Activated B cell treated with CpG ODN at 0.5 μM for 24 hours (primary cell): Measurements from ENCODE around the gene LDLRAD4. TPM values are rescaled to one million over a fixed set of nuclear protein-coding genes. Genes with fewer than 3 reads are reported as not detected.

Source experiments
- ATAC-seq: fragments of 200-7000 bp; cut with Tn5 transposase; one replicate; pipeline ENCODE4 v1.10.0; 2021; ENCODE audit warnings: low read depth, mild to moderate bottlenecking, moderate library complexity
- CTCF ChIA-PET: fragments of 350-600 bp; sonication (Branson Sonifier 250); formaldehyde crosslinking; loops from one replicate; lab custom pipeline; 2021; ENCODE audit warnings: antibody characterized with exemption; lab: Charles Lee
- POLR2A ChIA-PET: fragments of 350-600 bp; sonication (Branson Sonifier 250); formaldehyde crosslinking; loops from one replicate; lab custom pipeline; 2021; ENCODE audit warnings: antibody characterized with exemption; lab: Charles Lee
- DNase-seq: peaks from one replicate; pipeline ENCODE4 v3.0.0; 2022
- H3K27ac Mint-ChIP-seq: one replicate; pipeline ENCODE4 v1.8.0; 2020; ENCODE audit warnings: mixed read lengths
- H3K27me3 Mint-ChIP-seq: one replicate; pipeline ENCODE4 v1.8.0; 2021; ENCODE audit warnings: mixed read lengths
- H3K36me3 Mint-ChIP-seq: one replicate; pipeline ENCODE4 v1.8.0; 2021; ENCODE audit warnings: low read depth, mixed read lengths
- H3K4me1 Mint-ChIP-seq: one replicate; pipeline ENCODE4 v1.8.0; 2021; ENCODE audit warnings: mixed read lengths
- H3K4me3 Mint-ChIP-seq: one replicate; pipeline ENCODE4 v1.8.0; 2020; ENCODE audit warnings: mild to moderate bottlenecking, mixed read lengths
- H3K9me3 Mint-ChIP-seq: one replicate; pipeline ENCODE4 v1.8.0; 2020; ENCODE audit warnings: mixed read lengths
- CTCF ChIP-seq: fragments of 200-600 bp; IDR thresholded peaks from one replicate; pipeline ENCODE4 v1.8.0; 2022; ENCODE audit warnings: antibody characterized with exemption, mild to moderate bottlenecking
- intact Hi-C: fragments of 100-400 bp; cut with micrococcal nuclease; formaldehyde crosslinking; loops from one replicate; pipeline ENCODE4 v1.15.1; 2024
- total RNA-seq: library from RNA; stranded (reverse); gene quantifications from 2 replicates; pipeline ENCODE4 v1.2.3, GENCODE V29; 2022

The LDLRAD4 gene
- total RNA-seq, 1 donor from 2014 or later, result 66.9 TPM

GRCh38 chr18:13380691-13381070 is 162.1 kb downstream of the LDLRAD4 start:
- Mint-ChIP-seq H3K36me3 (no peaks in the 10 kb centered on the region), H3K4me1 (peaks cover 33% of the 10 kb centered on the region), H3K9me3 (no peaks in the 10 kb centered on the region), H3K27ac (no peak overlapping the region), H3K4me3 (no peak overlapping the region), H3K27me3 (no peaks in the 10 kb centered on the region)
- DNase-seq (no peak), ATAC-seq (no peak)
- TF ChIP-seq CTCF, result no peak
- CTCF ChIA-PET, result no interaction called here
- POLR2A ChIA-PET, result no interaction called here
- intact Hi-C loops, result loop anchor here (5.0 kb wide), 2 partner anchors 57 to 163 kb away; partner anchors contain the start of gene LDLRAD4

- Mint-ChIP-seq H3K36me3 (no peaks in the 10 kb centered on the region), H3K4me3 (peak overlapping the region; percentile 82), H3K27me3 (no peaks in the 10 kb centered on the region), H3K27ac (peak overlapping the region; percentile 87), H3K9me3 (no peaks in the 10 kb centered on the region), H3K4me1 (peaks cover 29% of the 10 kb centered on the region)
- POLR2A ChIA-PET, result no interaction called here
- ATAC-seq (no peak), DNase-seq (no peak)
- intact Hi-C loops, result loop anchor here (5.0 kb wide), 2 partner anchors 56 to 164 kb away; partner anchors contain the start of gene LDLRAD4
- CTCF ChIA-PET, result no interaction called here
- TF ChIP-seq CTCF, result no peak
These were observed 162.8 kb downstream of the LDLRAD4 start for GRCh38 chr18:13381331-13381730.

- DNase-seq (no peak), ATAC-seq (peak; percentile 79)
- ChIA-PET CTCF (no interaction called here), POLR2A (no interaction called here)
- Mint-ChIP-seq H3K36me3 (no peaks in the 10 kb centered on the region), H3K27ac (peak overlapping the region; percentile 87), H3K4me1 (peaks cover 25% of the 10 kb centered on the region), H3K27me3 (no peaks in the 10 kb centered on the region), H3K9me3 (no peaks in the 10 kb centered on the region), H3K4me3 (peak overlapping the region; percentile 82)
- intact Hi-C loops, result loop anchor here (5.0 kb wide), 2 partner anchors 55 to 165 kb away; partner anchors contain the start of gene LDLRAD4
- no peak for TF ChIP-seq CTCF
These were observed 163.4 kb downstream of the LDLRAD4 start for GRCh38 chr18:13381944-13382365.

GRCh38 chr18:13382366-13382953 is 163.9 kb downstream of the LDLRAD4 start:
- TF ChIP-seq CTCF, result no peak
- H3K36me3 Mint-ChIP-seq, result no peaks in the 10 kb centered on the region
- intact Hi-C loops, result loop anchor here (5.0 kb wide), 2 partner anchors 55 to 165 kb away; partner anchors contain the start of gene LDLRAD4
- H3K27ac Mint-ChIP-seq, result peak overlapping the region; percentile 87
- H3K4me1 Mint-ChIP-seq, result peaks cover 20% of the 10 kb centered on the region
- DNase-seq (no peak), ATAC-seq (peak; percentile 64)
- no peaks in the 10 kb centered on the region for H3K9me3 Mint-ChIP-seq
- H3K27me3 Mint-ChIP-seq, result no peaks in the 10 kb centered on the region
- ChIA-PET POLR2A (no interaction called here), CTCF (no interaction called here)
- H3K4me3 Mint-ChIP-seq, result peak overlapping the region; percentile 82

GRCh38 chr18:13382954-13383827 is 164.6 kb downstream of the LDLRAD4 start:
- H3K4me1 Mint-ChIP-seq, result peaks cover 19% of the 10 kb centered on the region
- ChIA-PET POLR2A (no interaction called here), CTCF (no interaction called here)
- H3K9me3 Mint-ChIP-seq, result no peaks in the 10 kb centered on the region
- no peak for TF ChIP-seq CTCF
- no peaks in the 10 kb centered on the region for H3K36me3 Mint-ChIP-seq
- H3K27me3 Mint-ChIP-seq, result no peaks in the 10 kb centered on the region
- ATAC-seq, result no peak
- no peak overlapping the region for H3K4me3 Mint-ChIP-seq
- DNase-seq, result no peak
- peak overlapping the region; percentile 87 for H3K27ac Mint-ChIP-seq
- intact Hi-C loops, result loop anchor here (5.0 kb wide), 2 partner anchors 54 to 166 kb away; partner anchors contain the start of gene LDLRAD4
